GM21825 (cell line): ENCODE data around the gene OR2T11.
"Not testable (repeated sequence)": the region's sequence is repeated elsewhere in the genome, so short reads cannot be mapped to it uniquely, and the experiment has no call there.

Experiments
- ATAC-seq: cut with Tn5 transposase; IDR thresholded peaks from one replicate; pipeline ENCODE4 v1.9.1; 2021; ENCODE audit warnings: mild to moderate bottlenecking, moderate library complexity; ENCODE audit not compliant: unreplicated experiment

Gene OR2T11, protein sequence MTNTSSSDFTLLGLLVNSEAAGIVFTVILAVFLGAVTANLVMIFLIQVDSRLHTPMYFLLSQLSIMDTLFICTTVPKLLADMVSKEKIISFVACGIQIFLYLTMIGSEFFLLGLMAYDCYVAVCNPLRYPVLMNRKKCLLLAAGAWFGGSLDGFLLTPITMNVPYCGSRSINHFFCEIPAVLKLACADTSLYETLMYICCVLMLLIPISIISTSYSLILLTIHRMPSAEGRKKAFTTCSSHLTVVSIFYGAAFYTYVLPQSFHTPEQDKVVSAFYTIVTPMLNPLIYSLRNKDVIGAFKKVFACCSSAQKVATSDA

DNA sequence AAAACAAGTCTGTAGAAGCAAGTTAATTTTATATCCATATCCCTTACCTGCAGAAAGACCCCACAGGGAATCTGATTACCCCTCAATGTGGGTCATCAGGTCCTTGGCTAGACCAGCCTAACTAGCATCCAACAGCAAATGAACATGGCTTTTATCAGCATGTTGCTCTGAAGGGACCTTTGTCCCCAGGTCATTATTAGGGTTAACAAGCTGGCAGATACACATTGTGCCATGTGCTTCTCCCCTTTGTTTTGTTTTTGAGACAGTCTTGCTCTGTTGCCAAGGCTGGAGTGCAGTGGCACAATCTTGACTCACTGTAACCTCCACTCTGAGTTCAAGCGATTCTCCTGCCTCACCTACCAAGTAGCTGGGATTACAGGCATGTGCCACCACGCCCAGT, at the start of gene OR2T11:
OR2T11 (minus strand) TSS at position 101 of the 400 bp plus-strand sequence. CDS start 7,963 bp downstream, outside the sequence.
- ATAC-seq = not testable (repeated sequence)

DNA sequence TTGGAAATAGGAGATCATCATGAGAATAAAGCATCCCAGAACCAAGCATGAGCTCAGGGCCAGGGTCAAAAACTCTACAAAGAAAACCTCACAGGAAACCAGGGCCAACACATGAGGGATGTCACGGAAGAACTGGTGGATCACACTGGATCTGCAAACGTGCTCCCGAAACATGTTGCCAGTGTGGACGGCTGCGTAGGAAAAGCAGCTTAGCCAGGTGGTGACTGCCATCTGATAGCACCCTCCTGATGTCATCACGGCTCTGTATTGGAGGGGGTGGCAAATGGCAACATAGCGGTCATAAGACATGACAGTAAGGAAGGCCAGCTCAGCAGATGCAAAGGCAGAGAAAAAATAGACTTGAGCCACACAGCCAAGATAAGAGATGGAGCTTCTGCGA, 46.8 kb upstream of the OR2T11 start:
- no peak for ATAC-seq

DNA sequence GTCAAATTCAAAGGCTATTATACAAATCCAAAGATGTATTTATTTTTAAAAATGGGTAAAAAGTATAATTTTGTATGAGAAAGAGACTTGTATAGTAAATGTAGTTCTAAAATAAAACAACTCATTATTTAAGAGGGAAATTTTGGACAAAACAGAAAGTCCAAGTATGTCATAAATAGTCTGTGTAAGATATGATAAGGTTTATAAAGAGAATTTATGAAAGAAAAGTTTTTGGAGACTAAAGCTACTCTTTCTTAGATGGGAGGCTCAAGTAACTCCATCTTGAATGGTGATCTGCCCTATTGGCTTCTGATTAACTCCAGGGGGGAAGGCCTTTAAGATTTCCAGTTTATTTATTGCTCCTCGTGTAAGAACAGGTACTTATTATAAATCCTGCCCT, 35.1 kb upstream of the OR2T11 start:
- ATAC-seq = no peak

DNA sequence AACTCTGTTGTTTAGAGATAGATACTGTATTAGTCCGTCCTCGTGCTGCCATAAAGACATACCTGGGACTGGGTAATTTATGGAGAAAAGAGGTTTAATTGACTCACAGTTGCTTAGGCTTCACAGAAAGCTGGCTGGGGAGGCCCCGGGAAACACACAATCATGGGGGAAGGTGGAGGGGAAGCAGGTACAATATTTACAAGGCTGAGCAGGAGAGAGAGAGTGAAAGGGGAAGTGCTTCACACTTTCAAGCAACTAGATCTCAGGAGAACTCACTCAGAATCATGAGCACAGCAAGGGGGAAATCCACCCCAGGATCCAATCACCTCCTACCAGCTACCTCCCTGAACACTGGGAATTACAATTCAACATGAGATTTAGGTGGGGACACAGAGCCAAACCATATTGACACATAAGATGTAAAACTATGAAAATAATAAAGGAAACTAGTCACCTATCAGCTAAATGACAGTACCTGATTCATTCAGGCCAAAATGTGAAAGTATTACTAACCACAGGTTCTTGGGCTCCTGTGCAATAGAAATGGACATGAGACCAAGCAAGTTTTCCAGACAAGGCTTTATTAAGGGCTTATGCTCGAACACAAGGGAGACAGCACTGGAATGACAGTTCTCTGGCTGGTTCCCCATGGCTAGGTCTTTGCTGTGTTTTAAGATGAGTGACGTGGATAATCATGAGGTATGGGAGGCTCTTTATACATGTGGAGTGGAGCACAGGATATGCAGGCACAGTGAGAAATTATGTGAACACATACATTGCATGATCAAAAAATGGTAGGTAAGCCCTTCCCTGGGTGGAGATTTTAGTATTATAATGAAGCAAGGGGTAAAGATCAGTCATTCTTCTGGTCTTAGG, 28.8 kb upstream of the OR2T11 start:
- ATAC-seq = peak; percentile 99

DNA sequence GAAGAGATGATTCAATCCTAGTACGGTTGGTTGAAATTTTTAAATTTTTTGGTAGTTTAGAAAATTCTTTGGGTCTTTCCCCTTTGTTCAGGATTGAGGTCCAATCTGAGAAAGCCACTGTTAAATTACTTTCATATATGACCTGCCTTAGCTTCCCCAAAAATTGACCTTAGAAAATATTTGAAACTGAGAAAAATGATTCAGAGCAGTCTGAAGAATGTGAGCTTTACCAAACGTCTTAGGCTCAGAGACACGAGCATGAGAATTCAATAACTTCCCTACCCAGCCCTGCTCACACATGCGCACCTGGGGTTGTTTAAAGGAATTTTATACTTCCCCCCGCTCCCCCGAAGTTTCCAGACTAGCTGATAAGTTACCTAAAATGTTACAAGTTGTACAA, 21.9 kb upstream of the OR2T11 start:
- ATAC-seq = peak; percentile 39

DNA sequence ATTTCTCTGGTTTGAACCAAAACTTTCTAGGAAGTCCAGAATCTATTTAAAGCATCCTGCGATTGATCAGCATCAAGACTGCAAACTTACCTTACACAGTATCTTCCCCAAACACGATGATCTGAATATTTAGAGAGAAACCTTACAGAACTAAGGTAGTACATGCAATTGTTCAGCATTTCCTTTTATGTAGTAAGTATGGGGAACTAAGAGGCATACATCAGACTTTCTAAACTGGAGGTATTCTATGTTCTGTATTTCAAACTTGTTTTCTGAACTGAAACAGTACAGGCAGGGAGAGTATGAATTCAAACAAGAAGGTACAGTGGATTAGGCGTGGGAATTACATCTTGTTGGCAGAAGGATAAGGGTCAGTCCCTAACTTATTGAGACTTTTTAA, 20.5 kb upstream of the OR2T11 start, which contains the start of gene OR2T27:
OR2T27 (minus strand) TSS at position 175 of the 400 bp plus-strand sequence. CDS start 4,644 bp downstream, outside the sequence.
- not testable (repeated sequence) for ATAC-seq

DNA sequence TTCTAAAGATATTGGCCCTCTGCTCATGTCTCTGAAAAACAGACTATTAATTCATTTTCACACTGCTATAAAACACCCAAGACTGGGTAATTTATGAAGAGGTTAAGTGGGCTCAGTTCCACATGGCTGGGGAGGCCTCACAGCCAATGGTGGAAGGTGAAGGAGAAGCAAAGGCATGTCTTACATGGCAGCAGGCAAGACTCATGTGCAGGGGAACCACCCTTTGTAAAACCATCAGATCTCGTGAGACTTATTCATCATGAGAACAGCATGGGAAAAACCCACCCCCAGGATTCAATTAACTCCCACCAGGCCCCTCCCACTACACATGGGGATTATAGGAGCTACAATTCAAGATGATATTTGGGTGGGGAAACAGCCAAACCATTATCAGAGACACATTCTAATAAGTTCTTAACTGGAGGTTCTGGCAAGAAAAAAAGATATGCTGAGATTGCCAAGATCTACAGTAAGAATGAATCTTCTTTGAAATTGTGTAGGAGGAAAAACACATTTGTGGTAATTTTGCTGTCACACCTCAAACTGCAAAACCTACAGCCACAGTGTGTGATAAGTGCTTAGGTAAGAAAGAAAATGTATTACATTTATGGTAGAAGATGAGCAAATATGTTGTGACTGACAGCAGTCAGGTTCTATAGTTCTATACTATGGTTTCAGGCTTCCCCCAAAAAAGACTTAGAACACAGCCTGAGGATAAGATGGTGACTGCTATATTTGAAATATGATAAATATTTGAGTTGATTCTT, 14.1 kb upstream of the OR2T11 start:
- not testable (repeated sequence) for ATAC-seq

DNA sequence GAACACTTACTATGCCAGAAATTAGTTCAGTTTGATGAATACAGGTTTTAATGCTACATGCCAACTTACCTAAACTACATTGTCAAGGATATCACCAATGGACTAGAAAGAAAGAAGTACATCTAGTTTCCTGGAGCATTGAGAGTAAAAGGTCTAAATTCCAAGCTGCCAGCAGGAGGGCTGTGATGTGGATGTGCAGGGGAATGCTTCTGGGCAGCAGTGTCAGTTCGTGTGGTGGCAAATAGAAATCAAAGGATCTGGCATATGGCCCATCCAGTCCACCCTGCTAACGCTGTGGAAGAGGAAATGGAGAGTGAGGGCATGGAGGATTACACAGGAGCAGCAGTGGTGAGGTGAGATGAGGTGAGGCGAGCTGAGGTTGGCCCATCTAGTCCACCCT, 10.3 kb upstream of the OR2T11 start, which contains the start of gene OR2T35:
OR2T35 (minus strand) TSS at position 101 of the 400 bp plus-strand sequence. CDS start 6,020 bp downstream, outside the sequence.
- ATAC-seq = not testable (repeated sequence)

DNA sequence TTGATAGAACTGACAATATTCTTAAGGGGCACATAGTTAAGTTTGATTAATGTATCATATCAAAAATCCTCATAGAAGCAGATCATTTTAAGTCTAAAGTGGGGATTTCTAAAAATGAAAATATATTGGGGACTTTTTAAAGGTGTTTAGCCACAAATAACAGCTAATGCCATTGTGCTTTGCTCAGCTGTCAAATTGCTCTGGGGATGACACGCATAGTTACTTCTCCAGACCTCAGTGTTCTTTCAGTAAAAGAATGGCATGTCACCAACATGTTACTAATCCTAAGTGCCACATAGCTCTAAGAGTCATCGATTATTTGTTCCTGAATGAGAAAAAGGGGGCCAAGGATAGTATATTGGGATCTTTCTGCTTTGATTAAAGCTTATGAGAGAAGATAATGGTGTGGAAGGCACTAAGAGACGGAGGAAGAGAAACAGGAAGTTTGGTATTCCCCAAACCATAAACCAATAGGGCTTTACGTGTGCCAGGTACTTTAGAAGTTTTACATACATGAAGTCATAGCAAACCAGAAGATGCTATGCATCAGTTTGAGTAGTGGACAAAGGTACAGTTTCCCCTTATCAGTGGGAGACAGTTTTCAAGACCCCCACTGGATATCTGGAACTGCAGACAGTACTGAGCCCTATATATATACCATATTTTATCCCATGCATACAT, 8.2 kb upstream of the OR2T11 start:
- peak; percentile 75 for ATAC-seq

DNA sequence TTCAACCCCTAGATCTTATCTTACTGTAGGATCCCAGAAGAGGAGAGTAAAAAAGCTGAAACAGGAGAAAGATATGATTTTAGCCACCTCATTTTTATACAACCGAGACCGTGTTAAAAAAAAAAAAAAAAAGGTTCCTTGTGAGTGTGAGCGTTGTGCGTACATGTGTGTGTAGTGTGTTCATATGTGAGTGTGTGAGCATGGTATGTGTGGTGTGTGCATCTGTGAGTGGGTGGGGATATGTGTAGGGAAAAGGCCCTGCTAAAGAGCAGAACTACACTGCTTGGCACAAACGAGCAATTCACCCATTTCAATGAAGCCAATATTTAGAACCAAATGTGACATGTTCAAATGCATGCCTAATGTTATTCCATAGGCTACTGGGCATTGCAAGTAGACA, 6.7 kb upstream of the OR2T11 start:
- not testable (repeated sequence) for ATAC-seq

DNA sequence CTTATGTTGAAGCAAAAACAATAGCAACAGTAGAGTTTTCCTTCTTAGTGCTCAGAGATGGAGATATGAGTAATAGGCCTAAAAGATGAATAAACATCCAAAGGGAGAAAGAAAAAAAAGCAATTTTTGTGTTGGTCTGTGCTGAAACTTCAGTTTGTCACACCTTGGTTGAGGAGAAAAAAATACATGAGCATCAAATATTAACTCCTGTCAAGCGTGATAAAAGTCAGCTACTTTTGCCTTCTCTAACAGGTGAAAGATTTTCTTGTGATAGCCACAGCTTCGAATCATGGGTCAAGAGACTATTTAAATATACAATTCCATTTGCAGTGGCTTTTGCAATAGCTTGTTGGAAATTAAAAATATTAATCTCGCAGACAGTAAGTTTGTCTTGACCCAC, 6.0 kb upstream of the OR2T11 start:
- ATAC-seq = peak; percentile 39

DNA sequence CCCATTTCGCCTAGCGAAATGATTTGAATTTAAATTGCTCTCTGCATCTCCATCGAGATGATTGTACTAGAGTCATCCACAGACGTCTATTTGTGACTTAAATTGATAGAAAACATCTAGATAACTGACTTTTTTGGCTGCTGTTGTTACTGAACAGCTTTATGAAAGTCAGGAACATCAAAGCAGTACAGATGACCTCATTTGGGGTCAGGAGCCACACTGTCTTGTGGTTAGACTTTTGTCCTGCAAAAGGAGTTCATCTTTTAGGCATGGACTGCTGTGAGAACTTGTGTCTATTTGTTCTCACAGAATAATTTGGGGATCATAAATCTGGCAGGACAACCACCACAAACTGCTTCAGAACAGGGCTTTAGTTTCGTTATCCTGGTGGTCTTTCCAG, 4.8 kb upstream of the OR2T11 start:
- not testable (repeated sequence) for ATAC-seq

DNA sequence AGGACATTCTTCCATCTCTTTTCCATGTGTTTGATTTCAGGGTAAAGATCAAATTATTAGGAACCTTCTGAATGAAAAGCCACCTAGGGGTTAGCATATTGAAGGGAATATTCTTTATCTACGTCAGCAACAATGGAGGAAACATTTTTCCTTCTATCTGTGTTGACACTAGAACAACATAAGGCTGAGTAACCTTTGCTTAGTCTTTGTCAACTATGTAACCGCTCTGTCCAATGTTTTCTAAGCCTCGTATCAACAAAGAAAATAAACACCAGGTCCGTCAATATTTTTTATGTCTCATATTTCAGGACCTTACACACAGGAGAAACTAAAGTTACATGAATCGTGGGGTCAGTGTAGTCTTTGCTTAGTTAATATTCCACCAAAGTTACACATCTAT, 1.7 kb upstream of the OR2T11 start:
- ATAC-seq = not testable (repeated sequence)

DNA sequence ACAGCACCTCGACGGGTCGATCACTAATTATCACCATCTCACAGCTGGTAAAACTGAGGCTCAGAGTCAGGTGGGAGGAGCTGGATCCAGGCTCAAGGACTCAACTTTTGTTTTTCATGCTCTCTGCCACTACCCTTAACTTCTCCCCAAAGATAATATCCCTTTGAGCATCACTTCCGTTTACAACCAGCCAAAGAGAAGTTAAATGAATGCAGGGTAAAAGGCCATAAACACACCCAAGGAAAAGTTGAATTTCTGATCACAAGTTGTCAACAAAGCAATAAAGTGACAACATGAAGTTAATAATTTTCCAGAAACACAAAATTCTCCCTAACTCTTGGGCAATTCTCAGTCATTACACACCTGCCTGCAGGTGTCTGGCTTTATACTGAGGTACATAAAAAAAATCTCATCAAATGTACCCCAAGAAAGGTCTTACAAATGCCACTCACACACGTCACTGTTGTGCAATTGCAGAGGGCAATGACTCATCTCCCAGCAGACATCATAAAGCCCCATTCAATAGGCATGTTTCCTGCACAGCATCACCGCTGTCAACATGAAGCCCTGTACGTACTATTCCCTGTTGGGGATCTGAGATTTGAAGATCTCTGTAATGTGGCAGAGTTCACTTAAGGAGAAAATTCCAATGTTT, 3.4 kb downstream of the OR2T11 start:
- ATAC-seq = no peak

DNA sequence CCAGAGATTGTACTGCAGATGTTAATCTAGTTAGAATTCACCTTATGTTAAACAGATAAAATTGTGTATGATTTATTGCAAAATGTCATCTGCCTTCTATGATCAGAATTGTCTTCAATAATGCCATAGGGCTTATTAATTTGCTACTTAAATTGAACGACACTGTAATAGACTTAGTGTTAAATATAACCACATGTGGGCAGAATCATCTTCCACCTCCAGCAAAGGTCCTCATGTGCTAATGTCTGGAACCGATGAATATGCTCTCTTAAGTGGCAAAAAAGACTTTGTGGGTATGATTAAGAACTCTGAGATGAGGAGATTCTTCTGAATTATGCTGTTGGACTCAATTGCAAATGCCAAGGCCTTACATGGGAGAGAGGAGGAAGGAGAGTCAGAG, 4.3 kb downstream of the OR2T11 start:
- no peak for ATAC-seq

DNA sequence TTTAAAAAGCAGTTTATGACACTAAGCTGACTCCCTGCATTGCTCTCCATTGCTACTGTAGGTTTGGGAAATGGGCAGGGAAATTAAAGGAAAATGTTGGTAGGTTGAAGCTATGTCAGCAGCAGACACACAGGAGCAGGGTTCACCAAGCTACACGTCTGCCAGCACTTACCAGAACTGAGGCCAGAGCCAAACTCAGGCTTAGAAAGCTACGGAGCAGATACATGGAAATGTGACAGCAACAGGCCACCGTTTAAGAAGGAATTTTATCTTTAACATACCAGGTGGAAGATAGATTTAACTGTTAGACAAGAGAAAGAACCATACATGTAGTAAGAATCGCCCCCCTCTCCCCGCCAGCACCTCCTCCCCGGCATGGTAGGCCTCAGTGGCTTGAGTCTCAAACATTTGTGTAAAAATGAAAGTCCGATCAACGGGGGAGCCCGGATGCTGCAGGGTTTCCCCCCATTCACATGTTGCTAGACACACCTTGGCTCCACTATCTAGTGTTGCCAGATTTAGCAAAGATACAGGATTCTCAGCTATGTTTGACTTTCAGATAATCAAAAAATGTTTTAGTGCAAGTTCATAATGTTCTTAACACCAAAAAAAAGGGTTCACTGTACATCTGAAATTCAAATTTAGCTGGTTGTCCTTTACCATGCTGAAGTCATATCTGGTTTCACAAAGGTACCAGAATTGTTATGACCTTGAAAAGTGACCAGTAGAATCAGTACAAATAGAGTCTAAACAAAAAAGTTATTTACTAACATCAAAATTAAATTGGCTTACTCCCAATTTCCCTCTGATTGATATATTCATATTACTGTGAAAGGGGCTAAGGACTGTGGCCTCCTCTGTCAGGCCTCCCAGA, 6.7 kb downstream of the OR2T11 start:
- ATAC-seq = peak; percentile 95

DNA sequence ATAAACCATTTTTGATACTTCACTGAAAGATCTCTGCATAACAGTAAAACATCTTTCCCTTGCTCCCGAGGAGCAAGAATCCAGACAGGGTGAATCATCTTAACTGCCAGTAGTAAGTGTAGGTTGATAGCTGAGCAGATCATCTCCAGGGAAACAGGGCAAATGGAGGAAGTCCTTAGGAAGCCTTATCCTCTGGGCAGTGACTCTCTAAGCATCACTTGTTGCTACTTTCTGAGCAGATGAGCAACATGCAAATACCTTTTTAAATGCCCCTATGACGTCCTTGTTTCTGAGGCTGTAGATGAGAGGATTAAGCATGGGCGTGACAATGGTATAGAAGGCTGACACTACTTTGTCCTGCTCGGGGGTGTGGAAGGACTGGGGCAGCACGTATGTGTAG, 8.9 kb downstream of the OR2T11 start:
- ATAC-seq = no peak

DNA sequence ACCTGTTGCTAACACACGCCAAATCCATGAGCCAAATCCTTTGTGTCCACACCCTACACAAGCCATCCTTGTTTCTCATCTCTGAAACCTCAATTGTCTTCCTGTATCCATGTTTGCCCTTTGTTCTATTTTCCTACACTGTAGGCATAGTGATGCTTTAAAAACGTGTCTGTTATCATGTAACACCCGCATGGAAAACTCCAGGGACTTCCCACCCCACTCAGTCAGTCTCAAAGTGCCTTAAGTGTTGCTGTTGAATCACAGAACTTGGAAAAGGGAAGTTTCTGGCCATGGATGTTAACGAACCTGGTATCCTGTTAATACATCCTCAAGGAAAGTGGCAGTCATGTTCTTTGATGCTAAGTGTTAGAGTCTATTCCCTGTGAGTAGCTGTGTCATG, 9.7 kb downstream of the OR2T11 start:
- no peak for ATAC-seq

DNA sequence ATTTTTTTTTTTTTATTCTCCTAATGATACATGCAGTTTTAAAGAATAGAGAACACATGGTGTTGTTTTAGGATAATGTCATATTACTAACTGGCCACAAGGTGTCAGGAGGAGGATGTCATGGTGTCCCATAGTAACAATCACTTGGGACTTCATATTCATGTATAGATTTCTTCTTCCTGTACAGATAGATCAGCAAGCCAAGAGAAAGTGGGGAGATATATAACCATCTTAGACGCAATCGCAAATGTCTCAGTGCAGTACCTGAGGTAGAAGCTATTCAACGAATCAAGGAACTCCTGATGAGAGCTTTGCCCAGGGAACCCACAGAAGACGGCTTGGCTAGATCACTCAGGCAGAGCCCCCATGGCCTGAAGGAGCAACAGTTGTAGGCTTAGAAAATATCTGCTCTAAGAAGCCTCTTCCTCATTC, 12.3 kb downstream of the OR2T11 start:
- ATAC-seq = peak; percentile 97
